Keratinocyte (primary cell): Measurements from ENCODE around the gene CLCN1. TPM values are rescaled to one million over a fixed set of nuclear protein-coding genes. Genes with fewer than 3 reads are reported as not detected.

Source experiments
- DNase-seq: peaks from one replicate; pipeline ENCODE4 v3.0.0-alpha.2; 2011; ENCODE audit warnings: low read depth, missing footprints, low spot score
- FAIRE-seq: peaks from 2 replicates; lab custom pipeline; 2011; peaks lifted over from hg19 to GRCh38; lab: Jason Lieb, UNC
- H2AFZ ChIP-seq: 2 replicates; pipeline ENCODE4 v1.6.0; 2012; ENCODE audit warnings: low read length, control low read depth, inconsistent platforms; ENCODE audit not compliant: control insufficient read depth
- H3K27ac ChIP-seq: 2 replicates; pipeline ENCODE4 v1.5.1; 2011; ENCODE audit warnings: low read length; ENCODE audit not compliant: control insufficient read depth, insufficient read depth
- H3K27me3 ChIP-seq: 3 replicates; pipeline ENCODE4 v1.6.0; 2011; ENCODE audit warnings: low read length; ENCODE audit not compliant: control insufficient read depth, insufficient read depth; ENCODE audit errors: extremely low read depth
- H3K36me3 ChIP-seq, 2 experiments: 2 replicates in 1 of 2; 3 replicates in 1 of 2; pipeline ENCODE4 v1.5.1; 2011; ENCODE audit warnings: low read length in 2 of 2, mild to moderate bottlenecking in 1 of 2; ENCODE audit not compliant: control insufficient read depth in 2 of 2, insufficient read depth in 2 of 2; ENCODE audit errors: extremely low read depth in 1 of 2
- H3K4me1 ChIP-seq: 3 replicates; pipeline ENCODE4 v1.5.1; 2011; ENCODE audit warnings: low read length; ENCODE audit not compliant: control insufficient read depth, insufficient read depth; ENCODE audit errors: extremely low read depth
- H3K4me2 ChIP-seq: 3 replicates; pipeline ENCODE4 v1.6.0; 2011; ENCODE audit warnings: low read depth, low read length; ENCODE audit not compliant: control insufficient read depth, insufficient read depth; ENCODE audit errors: extremely low read depth
- H3K4me3 ChIP-seq, 3 experiments: fragments of 200-600 bp in 1 of 3; sonication (generic) in 1 of 3; 2 replicates in 2 of 3; 3 replicates in 1 of 3; pipeline ENCODE4 v1.5.1; 2011 to 2016; ENCODE audit warnings: low read length in 3 of 3, mild to moderate bottlenecking in 3 of 3, control low read depth in 2 of 3, inconsistent platforms in 1 of 3, low read depth in 1 of 3, mixed read lengths in 1 of 3, mixed run types in 1 of 3, moderate library complexity in 1 of 3; ENCODE audit not compliant: control insufficient read depth in 2 of 3, insufficient read depth in 2 of 3; ENCODE audit errors: extremely low read depth in 1 of 3
- H3K79me2 ChIP-seq: 2 replicates; pipeline ENCODE4 v1.6.0; 2012; ENCODE audit warnings: low read length; ENCODE audit not compliant: control insufficient read depth, insufficient read depth
- H3K9ac ChIP-seq: 3 replicates; pipeline ENCODE4 v1.6.0; 2011; ENCODE audit warnings: low read length; ENCODE audit not compliant: control insufficient read depth, insufficient read depth; ENCODE audit errors: extremely low read depth
- H3K9me1 ChIP-seq: 3 replicates; pipeline ENCODE4 v1.6.0; 2011; ENCODE audit warnings: low read length; ENCODE audit not compliant: control insufficient read depth, insufficient read depth; ENCODE audit errors: extremely low read depth
- H3K9me3 ChIP-seq: 2 replicates; pipeline ENCODE4 v1.5.1; 2012; ENCODE audit warnings: low read depth, low read length; ENCODE audit not compliant: control insufficient read depth
- H4K20me1 ChIP-seq: 3 replicates; pipeline ENCODE4 v1.6.0; 2011; ENCODE audit warnings: low read length; ENCODE audit not compliant: control insufficient read depth, insufficient read depth; ENCODE audit errors: extremely low read depth
- CTCF ChIP-seq, 3 experiments: IDR thresholded peaks in 1 of 3; conservative IDR thresholded peaks in 1 of 3; optimal IDR thresholded peaks in 1 of 3; 2 replicates in 2 of 3; 3 replicates in 1 of 3; pipeline versions ENCODE3 to v1.5.1; 2011; ENCODE audit warnings: low read length in 3 of 3, mild to moderate bottlenecking in 3 of 3, moderate library complexity in 2 of 3, control low read depth in 1 of 3, inconsistent platforms in 1 of 3; ENCODE audit not compliant: insufficient read depth in 2 of 3; ENCODE audit errors: extremely low read depth in 1 of 3
- EZH2 ChIP-seq: IDR thresholded peaks from one replicate; pipeline ENCODE4 v1.6.1; 2012; ENCODE audit warnings: inconsistent platforms, mild to moderate bottlenecking, low read length, moderate library complexity
- dilution Hi-C: fragments of 300-500 bp; cut with MboI; formaldehyde crosslinking; loops from one replicate; pipeline ENCODE4 v1.7.0; 2020; ENCODE audit warnings: low sequenced_read_pairs; ENCODE audit not compliant: extremely low pct_ligation_motif_present
- polyA plus RNA-seq, 5 experiments: library from polyadenylated mRNA; depleted of rRNA in 3 of 5; stranded (reverse) in 3 of 5; stranded (forward) in 1 of 5; unstranded in 1 of 5; fragments of >200 nt; gene quantifications; 1 replicate in 1 of 5; 2 replicates in 3 of 5; 3 replicates in 1 of 5; pipeline versions ENCODE4 v1.2.1 to v1.2.3, GENCODE V29; 2011 to 2012; ENCODE audit warnings: missing spikeins in 2 of 5, low read depth in 1 of 5, low replicate concordance in 1 of 5

The CLCN1 gene
- polyA plus RNA-seq, 1 donor (not counting 4 experiments of a cell fraction or from before 2014, with no cell fraction given) = not detected

- FAIRE-seq (no peak), DNase-seq (no peak)
- H3K4me3 ChIP-seq = no peak overlapping the region
- no peaks in the 10 kb centered on the region for H3K79me2 ChIP-seq
- dilution Hi-C loops = no loop called here
- H3K9me3 ChIP-seq = no peaks in the 10 kb centered on the region
- H4K20me1 ChIP-seq = no peaks in the 10 kb centered on the region
- TF ChIP-seq CTCF (optimal IDR thresholded peaks at IDR 0.05 in 1 of 3, IDR thresholded peaks at IDR 0.05 in 1 of 3, conservative IDR thresholded peaks at IDR 0.05 in 1 of 3; ENCODE audit: extremely low read depth in 1 of 3, insufficient read depth in 2 of 3, low read length in 3 of 3) = no peak
- TF ChIP-seq EZH2 = no peak
- peaks cover 14 to 26% of the 10 kb centered on the region in 2 experiments for H3K36me3 ChIP-seq
- no peaks in the 10 kb centered on the region for H3K9me1 ChIP-seq
- H2AFZ ChIP-seq = no peak overlapping the region
- H3K4me1 ChIP-seq = peaks cover 2% of the 10 kb centered on the region
- H3K27ac ChIP-seq = no peak overlapping the region
- no peak overlapping the region for H3K9ac ChIP-seq
- no peak overlapping the region for H3K4me2 ChIP-seq
- no peaks in the 10 kb centered on the region for H3K27me3 ChIP-seq
Observed at GRCh38 chr7:143308632-143309031, 7.3 kb upstream of the CLCN1 start.

GRCh38 chr7:143314127-143314526 is 1.8 kb upstream of the CLCN1 start:
- dilution Hi-C loops = no loop called here
- Histone ChIP-seq H3K4me2 (no peak overlapping the region), H3K9ac (no peak overlapping the region), H3K27ac (no peak overlapping the region), H3K4me3 (no peak overlapping the region), H2AFZ (no peak overlapping the region), H3K79me2 (no peaks in the 10 kb centered on the region), H3K36me3 (no peaks in the 10 kb centered on the region), H4K20me1 (no peaks in the 10 kb centered on the region), H3K4me1 (peaks cover 10% of the 10 kb centered on the region), H3K27me3 (no peaks in the 10 kb centered on the region), H3K9me3 (no peaks in the 10 kb centered on the region), H3K9me1 (no peaks in the 10 kb centered on the region)
- FAIRE-seq (no peak), DNase-seq (no peak)
- TF ChIP-seq CTCF (optimal IDR thresholded peaks at IDR 0.05 in 1 of 3, IDR thresholded peaks at IDR 0.05 in 1 of 3, conservative IDR thresholded peaks at IDR 0.05 in 1 of 3; ENCODE audit: extremely low read depth in 1 of 3, insufficient read depth in 2 of 3, low read length in 3 of 3) = no peak
- no peak for TF ChIP-seq EZH2
